T-helper 2 cell treated with Interferon-gamma antibody and Interleukin-4, amounts not matched to agents 100 ng/mL and 5 ng/mL, for 36 hours (primary cell): ENCODE results near the gene C6orf47. TPM values are rescaled to one million over a fixed set of nuclear protein-coding genes. Genes with fewer than 3 reads are reported as not detected.

Experiments
- intact Hi-C: fragments of 100-400 bp; cut with micrococcal nuclease; formaldehyde crosslinking; loops from one replicate; pipeline ENCODE4 v1.15.1; 2023
- total RNA-seq: library from RNA; stranded (reverse); gene quantifications from 2 replicates; pipeline ENCODE4 v1.2.3, GENCODE V29; 2022

Gene C6orf47
- total RNA-seq, 1 donor from 2014 or later, result 20.8 TPM

DNA sequence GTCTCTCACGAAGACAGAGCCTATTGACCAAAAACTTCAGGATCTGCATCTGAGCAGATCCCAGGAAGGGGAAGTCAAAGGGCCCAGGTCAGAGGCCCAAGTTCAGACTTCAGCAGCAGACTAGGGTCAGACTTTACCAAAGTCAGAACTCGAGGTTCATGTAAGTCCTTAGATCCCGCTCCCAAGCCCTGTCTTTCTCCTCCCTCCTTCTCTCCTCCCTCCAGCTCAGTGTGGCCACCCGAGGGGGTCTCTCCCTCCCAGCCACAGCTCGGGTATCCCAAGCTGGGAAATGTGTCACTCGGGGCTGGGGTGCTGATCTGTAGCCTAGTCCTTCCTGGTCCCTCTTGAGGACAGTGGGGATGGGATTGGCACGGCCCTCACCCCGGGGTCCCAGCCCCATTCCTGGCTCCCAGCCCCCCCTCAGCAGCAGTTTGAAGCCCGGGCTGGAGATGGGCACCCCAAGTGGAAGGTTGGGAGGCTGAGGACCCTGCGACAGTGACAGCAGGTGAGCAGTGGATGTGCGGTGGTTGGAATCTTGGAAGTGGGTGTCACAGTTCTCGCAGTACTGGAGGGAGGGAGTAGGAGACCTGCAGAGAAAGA is 1.6 kb upstream of the C6orf47 start:
- intact Hi-C loops, result loop anchor here (10.0 kb wide), 1 partner anchor 513 kb away; the partner anchor contains the start of genes AGPAT1 and RNF5

DNA sequence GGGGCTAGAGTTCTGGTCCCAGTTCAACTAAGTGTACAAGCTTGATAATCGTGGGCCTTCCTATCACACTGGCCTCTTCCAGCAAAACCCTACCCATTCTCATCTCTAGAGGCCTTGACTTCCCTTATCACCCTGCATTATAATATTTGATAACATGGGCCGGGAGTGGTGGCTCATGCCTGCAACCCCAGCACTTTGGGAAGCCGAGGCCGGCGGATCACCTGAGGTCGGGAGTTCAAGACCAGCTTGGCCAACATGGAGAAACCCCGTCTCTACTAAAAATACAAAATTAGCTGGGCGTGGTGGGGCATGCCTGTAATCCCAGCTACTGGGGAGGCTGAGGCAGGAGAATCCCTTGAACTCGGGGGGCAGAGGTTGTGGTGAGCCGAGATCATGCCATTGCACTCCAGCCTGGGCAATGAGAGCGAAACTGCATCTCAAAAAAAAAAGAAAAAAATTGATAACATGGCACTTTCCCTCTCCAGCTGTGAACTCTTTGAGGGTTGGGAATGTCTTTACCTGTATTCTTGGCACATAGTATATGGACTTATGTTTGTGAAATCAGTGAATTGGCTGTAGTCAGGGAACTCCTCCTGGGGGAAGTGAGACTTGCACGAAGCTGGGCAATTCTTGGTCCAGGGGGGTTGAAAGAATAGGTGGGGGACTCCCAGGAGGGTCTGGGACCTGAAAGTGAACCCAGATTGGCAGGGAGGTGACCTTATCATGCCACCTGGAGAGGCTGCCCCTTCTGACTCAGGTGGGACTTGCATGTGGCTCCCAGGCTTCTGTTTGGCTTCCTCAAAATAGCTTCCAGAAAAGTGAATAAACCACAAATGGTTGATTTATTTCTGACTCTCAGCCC is 915 bp upstream of the C6orf47 start:
- intact Hi-C loops, result loop anchor here (10.0 kb wide), 1 partner anchor 513 kb away; the partner anchor contains the start of genes AGPAT1 and RNF5

DNA sequence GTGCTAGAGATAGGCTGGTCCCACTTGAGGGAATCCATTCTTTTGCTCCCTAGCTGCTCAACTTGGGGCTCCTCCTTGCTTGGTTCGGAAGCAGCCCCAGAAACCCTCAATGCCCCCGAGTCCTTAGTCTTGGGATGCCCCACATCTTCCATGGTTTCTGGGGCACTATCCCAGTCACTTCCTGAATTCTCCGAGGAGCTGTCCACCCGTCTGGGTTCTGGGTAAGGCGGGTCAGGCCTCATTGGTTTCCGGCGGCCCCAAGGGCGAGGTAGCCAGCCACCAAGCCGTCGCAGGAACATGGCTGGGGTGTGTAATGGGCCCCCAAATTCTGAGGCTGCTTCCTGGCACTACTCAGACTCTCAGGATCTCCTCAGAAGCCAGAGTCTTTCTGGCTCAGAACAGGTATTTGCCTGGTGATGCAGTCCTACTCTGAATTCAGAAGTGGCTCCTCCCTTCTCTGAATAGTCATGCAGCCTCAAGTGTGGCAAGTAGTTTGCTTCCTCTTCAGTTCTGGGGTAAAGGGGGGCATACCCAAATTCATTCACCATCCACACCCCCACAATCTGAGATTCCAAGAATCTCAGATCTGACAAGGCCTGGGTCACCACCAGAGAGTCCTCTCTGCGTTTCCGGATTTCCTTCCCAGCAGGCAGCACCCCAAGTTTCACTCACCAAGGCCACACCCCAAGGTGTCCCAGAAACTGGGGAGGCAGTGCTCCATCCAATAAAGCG is 763 bp downstream of the C6orf47 start:
- intact Hi-C loops, result loop anchor here (1.0 to 10.0 kb wide), 2 partner anchors 8 to 515 kb away; partner anchors contain the start of genes AGPAT1, BAG6 and RNF5

DNA sequence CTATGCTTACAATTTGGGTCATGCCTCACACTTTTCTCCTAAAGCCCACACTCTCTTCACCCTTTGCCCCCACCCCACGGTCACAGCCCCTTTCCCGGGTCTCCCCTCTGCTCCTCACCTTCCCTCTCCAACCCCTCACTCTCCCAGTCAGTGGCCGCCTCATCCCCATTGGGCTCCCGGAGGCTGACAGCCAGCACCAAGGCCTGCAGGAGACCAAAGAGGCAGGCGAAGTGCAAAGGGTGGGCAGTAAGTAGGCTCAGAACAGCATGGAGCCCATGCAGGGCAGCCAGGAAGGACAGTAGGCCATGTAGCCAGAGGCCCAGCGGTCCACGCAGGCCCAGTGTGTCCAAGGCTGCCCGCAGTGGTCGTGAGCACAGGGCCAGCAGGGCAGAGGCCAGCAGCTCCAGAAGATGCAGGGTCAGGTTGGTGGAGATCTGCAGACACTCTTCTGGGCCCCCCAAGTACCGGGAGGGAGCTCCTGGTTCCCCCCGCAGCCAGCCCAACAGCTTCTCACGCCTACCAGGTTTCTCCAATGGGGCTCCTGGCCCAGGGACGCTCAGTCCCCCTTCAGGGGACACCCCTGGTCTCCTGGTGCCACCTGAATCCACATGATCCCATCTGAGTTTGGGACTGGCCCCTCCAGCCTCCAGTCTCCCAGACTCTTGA is 1.5 kb downstream of the C6orf47 start:
- intact Hi-C loops, result no loop called here

DNA sequence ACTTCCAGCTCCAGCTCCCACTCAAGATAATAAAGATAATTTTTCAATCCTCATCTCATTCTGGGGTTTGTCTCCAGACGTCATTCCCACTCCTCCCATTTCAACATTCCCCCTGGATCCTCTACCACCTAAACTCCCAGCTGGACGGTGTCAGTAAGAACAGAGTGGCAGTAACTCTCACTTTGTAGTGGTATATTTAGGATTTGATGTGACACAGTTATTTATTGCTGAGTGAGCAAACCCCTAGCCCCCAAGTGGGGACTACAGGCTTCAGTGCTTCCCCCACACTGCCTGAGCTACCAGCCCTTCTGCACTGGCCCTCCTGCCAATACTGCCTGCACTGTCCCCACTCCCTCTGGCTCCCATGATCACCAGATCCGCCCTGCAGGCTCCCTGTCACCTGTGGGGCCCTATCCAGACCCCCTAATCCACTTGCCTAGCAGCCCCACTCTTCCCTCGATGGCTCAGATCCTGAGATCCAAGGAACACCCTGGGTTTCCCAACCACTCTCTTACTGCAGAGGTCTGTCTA is 2.4 kb downstream of the C6orf47 start:
- intact Hi-C loops, result no loop called here

DNA sequence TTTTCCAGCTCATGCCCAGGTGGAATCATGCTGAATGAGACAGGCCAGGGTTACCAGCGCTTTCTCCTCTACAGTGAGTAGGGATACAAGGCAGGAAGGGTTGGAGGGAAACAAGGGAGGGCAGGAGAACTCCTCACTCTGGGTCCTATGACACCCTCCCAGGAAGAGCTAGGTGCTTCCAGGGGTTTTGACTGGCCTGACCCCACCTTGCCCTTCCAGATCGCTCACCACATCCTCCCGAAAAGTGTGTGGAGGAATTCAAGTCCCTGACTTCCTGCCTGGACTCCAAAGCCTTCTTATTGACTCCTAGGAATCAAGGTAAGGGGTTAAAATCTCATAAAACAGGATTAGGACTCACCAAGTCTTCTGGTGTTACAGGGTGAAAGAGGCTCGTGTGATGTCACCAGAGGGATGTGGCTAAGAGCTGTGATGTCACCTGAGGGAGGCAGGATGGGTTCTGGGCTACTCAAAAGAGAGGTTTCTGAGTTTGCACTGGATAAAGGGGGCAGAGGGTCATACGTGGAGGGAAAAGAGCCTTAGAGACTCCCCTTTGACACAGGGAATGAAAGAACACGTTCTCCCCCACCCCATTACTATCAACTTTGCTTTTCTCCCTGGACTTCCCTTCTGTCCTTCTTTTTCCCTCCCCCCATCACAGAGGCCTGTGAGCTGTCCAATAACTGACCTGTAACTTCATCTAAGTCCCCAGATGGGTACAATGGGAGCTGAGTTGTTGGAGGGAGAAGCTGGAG is 3.0 kb downstream of the C6orf47 start:
- intact Hi-C loops, result no loop called here

DNA sequence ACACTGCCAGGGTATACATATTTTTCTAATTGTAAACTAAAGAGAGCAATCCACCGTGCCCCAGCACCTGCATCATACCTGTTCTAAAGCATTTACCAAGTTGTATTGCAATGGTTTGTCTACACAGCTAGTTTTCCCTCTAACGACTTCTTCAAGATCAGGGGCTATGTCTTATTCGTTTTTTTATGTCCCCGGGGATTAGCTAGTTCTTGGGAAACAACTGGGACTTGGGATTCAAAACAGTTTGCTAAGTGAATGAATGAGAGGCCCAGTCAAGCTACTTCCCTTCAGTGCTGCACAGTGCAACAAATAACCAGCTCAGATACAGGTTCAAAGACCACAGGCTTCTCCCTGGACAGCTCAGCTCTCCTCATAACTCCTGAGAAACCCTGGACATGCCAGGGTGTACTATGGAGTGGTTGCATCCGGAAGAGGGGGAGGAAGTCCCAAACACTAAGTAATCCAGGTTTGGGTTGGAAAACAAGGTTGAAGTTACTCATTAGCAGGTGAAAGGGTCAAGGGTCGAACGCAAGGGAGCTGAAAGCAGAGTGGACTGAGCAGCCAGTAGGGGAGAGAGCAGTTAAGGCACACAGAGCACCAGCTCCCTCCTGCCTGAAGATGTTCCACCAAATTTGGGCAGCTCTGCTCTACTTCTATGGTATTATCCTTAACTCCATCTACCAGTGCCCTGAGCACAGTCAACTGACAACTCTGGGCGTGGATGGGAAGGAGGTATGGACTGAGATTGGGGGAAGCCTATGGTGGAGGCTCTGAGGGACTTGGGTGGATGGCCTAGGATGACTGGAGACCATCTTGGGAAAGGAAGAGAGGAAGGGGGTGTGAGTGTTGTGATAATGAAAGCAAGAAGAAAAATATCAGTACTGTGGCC is 5.0 kb downstream of the C6orf47 start, which contains the start of gene APOM:
TSS of gene APOM (plus strand) at position 546 of the 889 bp plus-strand sequence. CDS start at position 619, 73 bp downstream.
- intact Hi-C loops, result no loop called here

DNA sequence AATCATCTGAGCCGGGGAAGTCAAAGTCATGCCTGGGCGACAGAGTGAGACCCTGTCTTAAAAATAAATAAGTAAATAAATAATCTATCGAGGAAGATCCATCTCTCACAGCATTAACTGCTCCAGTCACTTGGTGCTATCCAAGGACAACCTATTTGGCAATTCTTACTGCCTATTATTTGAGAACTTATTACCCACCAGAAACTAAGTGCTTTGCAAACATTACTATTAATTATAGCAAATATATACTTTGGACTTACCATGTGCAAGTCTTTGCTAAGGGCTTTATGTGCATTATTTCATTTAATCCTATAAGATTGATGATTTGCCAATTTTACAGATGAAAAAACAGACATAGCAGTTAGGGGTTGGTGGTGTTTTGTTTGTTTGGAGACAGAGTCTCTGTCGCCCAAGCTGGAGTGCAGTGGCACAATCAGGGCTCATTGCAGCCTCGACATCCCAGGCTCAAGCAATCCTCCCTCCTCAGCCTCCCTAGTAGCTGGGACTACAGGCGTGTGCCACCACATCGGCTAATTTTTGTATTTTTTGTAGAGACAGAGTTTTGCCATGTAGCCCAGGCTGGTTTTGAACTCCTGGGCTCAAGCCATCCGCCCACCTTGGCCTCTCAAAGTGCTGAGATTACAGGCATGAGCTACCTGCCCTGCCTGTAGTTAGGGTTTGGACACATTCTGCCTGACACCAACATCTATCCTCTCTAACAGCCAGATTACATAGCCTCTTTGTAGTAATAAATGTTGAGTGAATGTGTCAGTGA is 5.8 kb downstream of the C6orf47 start:
- intact Hi-C loops, result loop anchor here (5.0 kb wide), 1 partner anchor 83 kb away; the partner anchor contains the start of gene CLIC1

DNA sequence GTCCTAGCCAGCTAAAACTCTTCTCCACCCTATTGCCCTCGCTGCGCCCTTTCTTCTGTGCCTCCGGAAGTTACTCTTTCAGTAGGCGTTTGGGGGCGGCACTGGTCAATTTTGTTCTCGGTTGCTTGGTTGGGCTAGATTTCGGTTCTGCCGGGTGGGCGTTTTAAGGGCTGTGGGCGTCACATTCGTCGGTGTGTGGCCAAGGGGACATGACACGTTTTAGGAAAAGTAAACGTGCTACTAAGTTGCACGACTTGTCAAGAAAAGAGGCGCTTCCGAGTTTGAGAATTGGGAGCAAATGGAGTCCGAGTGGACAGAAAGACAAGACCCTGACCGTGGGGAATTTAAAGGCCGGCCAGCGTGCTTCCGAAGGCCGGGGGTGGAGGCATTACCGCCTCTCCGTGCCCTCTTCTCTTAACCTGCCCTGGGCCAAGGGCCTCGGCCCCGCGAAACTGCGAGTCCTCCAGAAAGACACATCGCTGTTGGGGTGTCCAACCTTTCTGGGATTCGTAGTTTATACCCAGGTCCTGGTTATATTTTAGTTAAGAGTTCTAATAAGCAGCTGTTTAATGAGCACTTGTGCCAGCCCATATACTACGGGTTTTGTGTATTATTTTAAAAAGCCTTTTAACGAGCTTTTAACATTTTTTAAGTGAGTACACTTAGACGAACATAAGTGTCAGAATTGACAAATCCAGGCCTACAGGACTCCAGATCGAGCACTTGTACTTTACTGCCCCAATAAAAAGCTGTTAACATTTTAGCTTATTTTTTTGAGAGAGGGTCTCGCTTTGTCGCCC is 7.5 kb downstream of the C6orf47 start:
- intact Hi-C loops, result loop anchor here (1.0 to 5.0 kb wide), 8 partner anchors 7 to 182 kb away; partner anchors contain the start of genes C6orf47, CLIC1, DDX39B and HSPA1B

DNA sequence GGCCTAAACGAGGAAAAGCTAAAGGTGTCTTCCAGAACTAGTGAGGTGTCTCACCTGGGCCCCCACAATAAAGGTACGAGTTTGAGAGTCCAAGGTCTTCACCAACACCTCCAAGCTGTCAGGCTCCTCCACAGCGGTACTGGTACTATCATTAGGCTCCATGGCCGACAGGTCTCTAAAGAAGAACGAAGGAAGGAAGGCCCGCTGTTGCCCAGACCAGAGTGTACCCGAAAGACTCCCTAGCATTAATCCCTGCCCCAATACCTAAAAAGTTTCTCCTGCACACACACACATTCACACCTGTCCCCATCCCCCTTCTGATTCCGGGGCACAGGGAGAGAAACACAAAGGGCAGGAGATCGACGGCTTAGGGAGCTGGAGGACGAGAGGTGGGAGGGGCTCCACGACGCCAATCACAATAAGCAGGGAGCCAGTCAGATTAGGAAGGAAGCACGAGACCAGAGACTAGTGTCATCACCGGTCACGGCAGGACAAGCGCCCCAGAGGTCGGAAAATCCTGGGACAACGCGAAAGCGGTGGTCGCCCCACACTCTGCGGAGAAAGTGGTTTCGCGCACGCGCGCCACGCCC is 8.9 kb downstream of the C6orf47 start:
- intact Hi-C loops, result loop anchor here (1.0 to 5.0 kb wide), 8 partner anchors 9 to 183 kb away; partner anchors contain the start of genes C6orf47, CLIC1, DDX39B and HSPA1B

DNA sequence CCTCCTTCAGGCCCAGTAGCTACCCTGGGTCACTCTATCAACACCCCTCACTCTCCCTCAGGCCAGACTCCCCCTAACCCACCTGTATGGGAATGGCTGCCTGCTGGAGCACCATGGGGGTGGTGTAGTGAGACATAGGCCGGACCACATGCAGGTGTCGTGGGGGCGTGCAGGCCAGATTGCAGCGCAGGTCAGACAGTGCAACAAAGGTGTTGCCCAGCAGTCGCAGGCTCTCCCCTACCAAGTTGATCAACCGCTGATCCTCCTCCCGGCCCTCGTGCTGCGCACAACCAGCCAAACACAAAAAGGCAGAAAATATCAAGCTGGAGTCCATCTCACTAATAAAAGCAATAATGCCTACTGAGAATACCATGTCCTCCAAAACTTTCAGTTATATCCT is 15.3 kb downstream of the C6orf47 start:
- intact Hi-C loops, result no loop called here

DNA sequence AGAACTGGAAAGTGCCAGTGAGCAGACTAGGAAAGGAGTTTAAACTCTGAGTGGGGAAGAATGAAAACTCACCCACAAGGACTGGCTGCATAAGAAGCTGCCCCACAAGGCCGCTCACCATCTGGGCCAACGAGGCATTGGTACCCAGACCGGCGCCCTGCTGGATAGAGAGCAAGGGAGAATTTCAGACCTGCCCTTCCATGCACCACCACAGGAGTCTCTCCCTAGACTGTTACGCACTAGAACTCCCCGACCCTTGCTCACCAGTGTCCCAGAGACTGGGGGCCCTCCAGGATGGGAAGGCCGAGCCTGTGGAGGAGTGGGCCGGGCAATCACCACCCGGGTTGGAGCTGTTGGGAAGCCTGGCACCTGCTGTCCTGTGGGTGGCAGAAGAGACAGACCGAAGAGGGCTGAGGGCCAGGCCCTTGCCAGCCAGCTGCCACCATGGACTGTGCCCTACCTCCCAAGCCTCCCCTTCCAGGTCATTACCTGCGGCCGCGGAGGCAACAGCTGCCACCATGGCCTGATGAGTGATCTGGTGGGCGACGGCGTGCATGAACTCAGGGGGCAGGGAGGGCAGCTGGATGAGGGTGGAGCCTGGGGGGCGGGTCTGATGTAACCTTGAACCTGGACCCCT is 16.6 kb downstream of the C6orf47 start:
- intact Hi-C loops, result no loop called here

DNA sequence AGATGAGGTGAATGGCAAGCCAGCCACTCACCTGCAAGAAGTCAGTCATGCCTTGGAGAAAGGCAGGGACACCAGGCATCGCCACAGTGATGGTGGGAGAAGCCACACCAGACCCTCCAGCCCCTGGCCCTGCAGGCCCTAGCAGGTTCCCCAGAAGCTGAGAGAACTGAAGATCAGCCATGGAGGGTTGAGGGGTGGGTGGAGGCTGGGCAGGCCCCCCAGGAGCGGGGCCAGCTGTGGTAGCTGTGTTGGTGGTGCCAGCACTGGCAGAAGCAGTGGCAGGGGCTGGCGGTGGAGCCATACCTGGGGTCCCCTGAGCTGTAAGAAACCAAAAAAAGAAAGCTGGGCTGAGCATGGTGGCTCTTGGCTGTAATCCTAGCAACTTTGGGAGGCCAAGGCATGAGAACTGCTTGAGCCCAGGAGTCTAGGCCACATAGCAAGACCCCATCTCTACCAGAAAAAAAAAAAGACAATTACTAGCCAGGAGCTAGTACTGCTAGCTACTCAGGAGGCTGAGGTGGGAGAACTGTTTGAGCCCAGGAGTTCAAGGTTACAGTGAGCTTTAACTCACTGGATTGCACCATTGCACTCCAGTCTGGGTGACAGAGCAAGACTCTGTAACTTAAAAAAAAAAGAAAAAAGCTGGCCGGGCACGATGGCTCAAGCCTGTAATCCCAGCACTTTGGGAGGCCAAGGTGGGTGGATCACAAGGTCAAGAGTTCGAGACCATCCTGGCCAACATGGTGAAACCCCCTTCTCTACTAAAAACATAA is 17.6 kb downstream of the C6orf47 start:
- intact Hi-C loops, result no loop called here

DNA sequence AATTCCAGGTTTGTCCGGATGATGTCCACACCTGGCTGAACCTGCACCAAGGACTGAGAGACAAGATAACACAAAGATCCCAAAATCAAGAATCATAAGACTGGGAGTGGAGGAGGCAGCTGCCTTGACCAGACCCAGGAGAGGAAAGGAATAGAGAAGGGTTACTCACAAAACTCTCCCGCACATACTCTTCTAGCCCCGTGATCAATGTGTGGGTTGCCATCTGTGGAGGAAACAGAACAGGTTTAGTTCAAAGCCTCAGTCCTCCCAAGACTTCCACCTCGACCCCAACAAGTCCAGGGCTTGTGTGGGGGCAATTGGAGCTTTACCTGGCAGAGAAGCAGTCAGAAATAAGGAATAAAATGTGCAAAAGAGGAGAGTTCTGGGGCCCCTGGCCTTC is 19.2 kb downstream of the C6orf47 start:
- intact Hi-C loops, result no loop called here

DNA sequence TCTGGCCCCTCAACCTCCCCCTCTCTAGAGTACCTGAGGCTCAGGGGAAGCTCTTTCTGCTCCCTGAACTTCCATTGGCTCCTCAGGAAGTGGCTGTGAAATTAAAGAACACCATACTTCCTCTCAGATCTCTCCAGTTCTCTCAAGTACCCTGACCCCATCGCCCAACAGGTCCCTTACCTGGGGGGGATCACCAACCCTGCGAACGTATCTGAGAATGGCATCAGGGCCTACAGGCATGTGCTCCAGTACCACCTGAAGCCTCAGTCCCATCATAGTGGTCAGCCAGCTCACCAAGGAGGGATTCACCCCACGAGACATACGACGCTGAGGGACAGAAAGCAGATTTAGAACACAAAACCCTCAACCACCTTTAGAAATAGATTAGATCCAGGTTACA is 20.0 kb downstream of the C6orf47 start:
- intact Hi-C loops, result no loop called here

DNA sequence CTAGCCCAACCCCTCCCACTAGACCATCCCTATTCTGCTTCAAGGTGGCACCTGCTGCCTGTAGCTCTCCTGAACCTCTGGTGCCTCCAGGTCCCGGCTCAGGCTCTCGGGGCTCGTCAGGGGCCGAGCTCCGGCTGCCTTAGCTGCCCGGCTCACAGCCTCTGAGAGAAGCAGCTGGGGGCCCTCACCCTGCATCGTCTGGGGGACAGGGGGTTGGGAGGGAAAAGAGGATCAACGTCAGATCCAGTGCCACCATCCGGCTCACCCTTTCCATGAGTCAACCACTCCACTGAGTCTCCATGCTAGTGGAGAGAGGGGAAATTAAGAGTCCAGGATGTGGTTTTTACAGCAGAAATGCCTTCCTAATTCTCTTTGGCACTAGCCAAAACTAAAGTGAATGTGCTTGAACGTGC is 21.1 kb downstream of the C6orf47 start:
- intact Hi-C loops, result no loop called here
